ENCODE measurements around the gene PCDHA10. TPM values are rescaled to one million over a fixed set of nuclear protein-coding genes. Genes with fewer than 3 reads are reported as not detected.
"Not testable (repeated sequence)": the region's sequence is repeated elsewhere in the genome, so short reads cannot be mapped to it uniquely, and the experiment has no call there.

The PCDHA10 gene
- total and polyA plus RNA-seq, 2 experiments from 2014 or later = 0.11 to 0.26 TPM

GRCh38 chr5:140869555-140869886, 13.8 kb downstream of the PCDHA10 start:
- no peak for DNase-seq
- no peak overlapping the region for H3K9ac ChIP-seq
- no peaks in the 10 kb centered on the region for H3K9me2 ChIP-seq (ENCODE audit: insufficient read depth)
- H3K79me2 ChIP-seq (ENCODE audit: insufficient read depth) = no peaks in the 10 kb centered on the region
- H3K9me3 ChIP-seq (ENCODE audit: low read depth) = no peaks in the 10 kb centered on the region
- no peak overlapping the region for H3K4me2 ChIP-seq (ENCODE audit: unreplicated experiment)
- no peaks in the 10 kb centered on the region for H3K27me3 ChIP-seq (replicated peaks; ENCODE audit: insufficient read depth)
- no peaks in the 10 kb centered on the region for H3K4me1 ChIP-seq (ENCODE audit: insufficient read depth)
- TF ChIP-seq EZH2 (IDR thresholded peaks at IDR 0.05; ENCODE audit: insufficient read depth, poor library complexity, severe bottlenecking) (no peak), EZH2phosphoT487 (IDR thresholded peaks at IDR 0.05; ENCODE audit: insufficient read depth, low read depth) (no peak)
- H3K4me3 ChIP-seq = no peak overlapping the region
- H4K20me1 ChIP-seq (ENCODE audit: insufficient read depth) = no peaks in the 10 kb centered on the region
- 34 to 35% methylated on average over 5 of the region's 5 CpGs for WGBS, 2 experiments (ENCODE audit: low coverage in 1 of 2, low lambda C conversion rate in 2 of 2, missing lambda C conversion rate in 2 of 2)
- H2AFZ ChIP-seq = no peak overlapping the region
- in situ Hi-C loops (cut with MboI) = no loop called here
- H3F3A ChIP-seq (ENCODE audit: insufficient read depth) = no peaks in the 10 kb centered on the region
- H3K27ac ChIP-seq = no peak overlapping the region
- no peaks in the 10 kb centered on the region for H3K36me3 ChIP-seq (ENCODE audit: low read depth)

GRCh38 chr5:140870221-140871201, 14.8 kb downstream of the PCDHA10 start:
- H2AFZ ChIP-seq = no peak overlapping the region
- no peaks in the 10 kb centered on the region for H3K27me3 ChIP-seq (replicated peaks; ENCODE audit: insufficient read depth)
- no peaks in the 10 kb centered on the region for H3K4me1 ChIP-seq (ENCODE audit: insufficient read depth)
- no peaks in the 10 kb centered on the region for H4K20me1 ChIP-seq (ENCODE audit: insufficient read depth)
- H3K4me3 ChIP-seq = no peak overlapping the region
- no peaks in the 10 kb centered on the region for H3K36me3 ChIP-seq (ENCODE audit: low read depth)
- in situ Hi-C loops (cut with MboI) = no loop called here
- no peak overlapping the region for H3K9ac ChIP-seq
- WGBS, 2 experiments (ENCODE audit: low coverage in 1 of 2, low lambda C conversion rate in 2 of 2, missing lambda C conversion rate in 2 of 2) = 55 to 58% methylated on average over 107 to 114 of the region's 114 CpGs
- no peak overlapping the region for H3K4me2 ChIP-seq (ENCODE audit: unreplicated experiment)
- H3F3A ChIP-seq (ENCODE audit: insufficient read depth) = no peaks in the 10 kb centered on the region
- no peaks in the 10 kb centered on the region for H3K9me3 ChIP-seq (ENCODE audit: low read depth)
- TF ChIP-seq EZH2 (IDR thresholded peaks at IDR 0.05; ENCODE audit: insufficient read depth, poor library complexity, severe bottlenecking) (no peak), EZH2phosphoT487 (IDR thresholded peaks at IDR 0.05; ENCODE audit: insufficient read depth, low read depth) (no peak)
- DNase-seq = no peak
- H3K79me2 ChIP-seq (ENCODE audit: insufficient read depth) = no peaks in the 10 kb centered on the region
- H3K9me2 ChIP-seq (ENCODE audit: insufficient read depth) = no peaks in the 10 kb centered on the region
- H3K27ac ChIP-seq = no peak overlapping the region

- no peak within 1 kb of the TSS for H3K4me2 ChIP-seq (ENCODE audit: unreplicated experiment)
- H3K79me2 ChIP-seq (ENCODE audit: insufficient read depth) = no peaks in the 10 kb centered on the region
- no peaks in the 10 kb centered on the region for H3K4me1 ChIP-seq (ENCODE audit: insufficient read depth)
- no peak within 1 kb of the TSS for H2AFZ ChIP-seq
- no peak within 1 kb of the TSS for H3K9ac ChIP-seq
- H3K36me3 ChIP-seq (ENCODE audit: low read depth) = no peaks in the 10 kb centered on the region
- no peak for DNase-seq
- H4K20me1 ChIP-seq (ENCODE audit: insufficient read depth) = no peaks in the 10 kb centered on the region
- TF ChIP-seq EZH2 (IDR thresholded peaks at IDR 0.05; ENCODE audit: insufficient read depth, poor library complexity, severe bottlenecking) (no peak), EZH2phosphoT487 (IDR thresholded peaks at IDR 0.05; ENCODE audit: insufficient read depth, low read depth) (no peak)
- H3K4me3 ChIP-seq = no peak within 1 kb of the TSS
- no peaks in the 10 kb centered on the region for H3K9me3 ChIP-seq (ENCODE audit: low read depth)
- H3K27ac ChIP-seq = no peak within 1 kb of the TSS
- in situ Hi-C loops (cut with MboI) = no loop called here
- H3F3A ChIP-seq (ENCODE audit: insufficient read depth) = no peaks in the 10 kb centered on the region
- H3K27me3 ChIP-seq (replicated peaks; ENCODE audit: insufficient read depth) = no peaks in the 10 kb centered on the region
- H3K9me2 ChIP-seq (ENCODE audit: insufficient read depth) = no peaks in the 10 kb centered on the region
- WGBS, 2 experiments (ENCODE audit: low coverage in 1 of 2, low lambda C conversion rate in 2 of 2, missing lambda C conversion rate in 2 of 2) = 18 to 19% methylated on average over 47 of the region's 47 CpGs
These were observed 19.7 kb downstream of the PCDHA10 start, which contains the start of gene PCDHA12 for GRCh38 chr5:140875085-140876065. PCDHA12 (plus strand) TSS chr5:140875308; CDS start chr5:140875473, 165 bp downstream.

- H3F3A ChIP-seq (ENCODE audit: insufficient read depth); H3K4me2 ChIP-seq (ENCODE audit: unreplicated experiment); H3K4me3 ChIP-seq; H3K27ac ChIP-seq; H3K9me2 ChIP-seq (ENCODE audit: insufficient read depth); H3K27me3 ChIP-seq (replicated peaks; ENCODE audit: insufficient read depth); in situ Hi-C loops (cut with MboI); H2AFZ ChIP-seq; H3K79me2 ChIP-seq (ENCODE audit: insufficient read depth); H3K9me3 ChIP-seq (ENCODE audit: low read depth); DNase-seq; H3K9ac ChIP-seq; H4K20me1 ChIP-seq (ENCODE audit: insufficient read depth); H3K36me3 ChIP-seq (ENCODE audit: low read depth); H3K4me1 ChIP-seq (ENCODE audit: insufficient read depth): not testable (repeated sequence)
- WGBS, 2 experiments (ENCODE audit: low coverage in 1 of 2, low lambda C conversion rate in 2 of 2, missing lambda C conversion rate in 2 of 2) = 43 to 46% methylated on average over 71 to 80 of the region's 80 CpGs
These were observed 21.0 kb downstream of the PCDHA10 start for GRCh38 chr5:140876541-140877261.
